Stimulated activated CD4-positive, alpha-beta T cell treated with anti-CD3 and anti-CD28 coated beads, Interleukin-4, amount 100 ng/mL, for 1 hour (primary cell): ENCODE measurements around the gene SPEM2.
A peak's percentile ranks its signal among the peaks of the same experiment; 100 is the strongest.

ENCODE experiments used
- DNase-seq: peaks from one replicate; pipeline ENCODE4 v3.0.0-alpha.2; 2020

The SPEM2 gene

GRCh38 chr17:7425316-7425715 is at the start of gene SPEM2:
Gene SPEM2 (plus strand): TSS chr17:7425616. CDS start chr17:7425689, 73 bp downstream.
- no peak for DNase-seq

- no peak for DNase-seq
These were observed 46.3 kb upstream of the SPEM2 start for GRCh38 chr17:7379134-7379533.

GRCh38 chr17:7380321-7380720 is 45.1 kb upstream of the SPEM2 start:
- DNase-seq = no peak

- DNase-seq = no peak
These were observed 44.3 kb upstream of the SPEM2 start, which contains the start of gene TNK1 for GRCh38 chr17:7380855-7381683. Gene TNK1 (plus strand): TSS chr17:7381089. CDS start chr17:7382927, 1,838 bp downstream.

GRCh38 chr17:7382901-7383300 is 42.5 kb upstream of the SPEM2 start:
- no peak for DNase-seq

GRCh38 chr17:7383371-7383741 is 42.1 kb upstream of the SPEM2 start:
- no peak for DNase-seq

GRCh38 chr17:7383742-7384488 is 41.5 kb upstream of the SPEM2 start:
- DNase-seq = peak; percentile 78

GRCh38 chr17:7384489-7385081 is 40.8 kb upstream of the SPEM2 start:
- no peak for DNase-seq

- DNase-seq = no peak
These were observed 36.6 kb upstream of the SPEM2 start for GRCh38 chr17:7388856-7389255.

- DNase-seq = no peak
These were observed 35.2 kb upstream of the SPEM2 start for GRCh38 chr17:7389924-7390910.

- DNase-seq = no peak
These were observed 34.1 kb upstream of the SPEM2 start for GRCh38 chr17:7391307-7391706.

GRCh38 chr17:7392696-7393612 is 32.5 kb upstream of the SPEM2 start:
- no peak for DNase-seq

GRCh38 chr17:7393613-7394451 is 31.6 kb upstream of the SPEM2 start:
- peak; percentile 59 for DNase-seq

GRCh38 chr17:7394452-7395191 is 30.8 kb upstream of the SPEM2 start, which contains the start of gene PLSCR3:
Gene PLSCR3 (minus strand): TSS chr17:7394525. CDS start chr17:7394110, 415 bp downstream.
- peak; percentile 84 for DNase-seq

- DNase-seq = no peak
These were observed 29.3 kb upstream of the SPEM2 start for GRCh38 chr17:7396147-7396546.

- DNase-seq = no peak
These were observed 26.8 kb upstream of the SPEM2 start for GRCh38 chr17:7398612-7399011.

- DNase-seq = peak; percentile 23
These were observed 22.2 kb upstream of the SPEM2 start for GRCh38 chr17:7403043-7403726.

- DNase-seq = no peak
These were observed 21.8 kb upstream of the SPEM2 start for GRCh38 chr17:7403727-7403976.
